ENCODE results near the gene YPEL2.

DNA sequence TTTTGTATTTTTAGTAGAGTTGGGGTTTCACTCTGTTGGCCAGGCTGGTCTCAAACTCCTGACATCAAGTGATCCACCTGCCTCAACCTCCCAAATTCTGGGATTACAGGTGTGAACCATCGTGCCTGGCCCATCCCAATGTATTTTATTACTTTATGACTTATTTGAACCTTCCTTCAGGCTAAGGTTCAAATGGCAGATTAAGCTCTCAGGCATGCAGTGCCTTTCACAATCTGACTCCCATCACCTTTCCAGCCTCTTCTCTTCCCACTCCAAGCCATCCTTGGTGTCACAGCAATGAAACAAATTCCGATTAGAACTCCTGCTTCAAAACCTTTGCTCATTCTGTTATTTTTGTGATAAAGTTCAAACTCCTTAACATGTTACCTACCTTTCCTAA lies 26.6 kb upstream of the YPEL2 start:
- TF ChIP-seq, protein P1, sequence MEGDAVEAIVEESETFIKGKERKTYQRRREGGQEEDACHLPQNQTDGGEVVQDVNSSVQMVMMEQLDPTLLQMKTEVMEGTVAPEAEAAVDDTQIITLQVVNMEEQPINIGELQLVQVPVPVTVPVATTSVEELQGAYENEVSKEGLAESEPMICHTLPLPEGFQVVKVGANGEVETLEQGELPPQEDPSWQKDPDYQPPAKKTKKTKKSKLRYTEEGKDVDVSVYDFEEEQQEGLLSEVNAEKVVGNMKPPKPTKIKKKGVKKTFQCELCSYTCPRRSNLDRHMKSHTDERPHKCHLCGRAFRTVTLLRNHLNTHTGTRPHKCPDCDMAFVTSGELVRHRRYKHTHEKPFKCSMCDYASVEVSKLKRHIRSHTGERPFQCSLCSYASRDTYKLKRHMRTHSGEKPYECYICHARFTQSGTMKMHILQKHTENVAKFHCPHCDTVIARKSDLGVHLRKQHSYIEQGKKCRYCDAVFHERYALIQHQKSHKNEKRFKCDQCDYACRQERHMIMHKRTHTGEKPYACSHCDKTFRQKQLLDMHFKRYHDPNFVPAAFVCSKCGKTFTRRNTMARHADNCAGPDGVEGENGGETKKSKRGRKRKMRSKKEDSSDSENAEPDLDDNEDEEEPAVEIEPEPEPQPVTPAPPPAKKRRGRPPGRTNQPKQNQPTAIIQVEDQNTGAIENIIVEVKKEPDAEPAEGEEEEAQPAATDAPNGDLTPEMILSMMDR (IDR thresholded peaks at IDR 0.05) = no peak
- TF ChIP-seq POLR2A (IDR thresholded peaks at IDR 0.05) (no peak), EP300 (IDR thresholded peaks at IDR 0.05) (no peak)
